T follicular helper cell (primary cell): ENCODE measurements around the gene FAF1.
"Not testable (repeated sequence)": the region's sequence is repeated elsewhere in the genome, so short reads cannot be mapped to it uniquely, and the experiment has no call there.

Experiments
- DNase-seq: peaks from one replicate; pipeline ENCODE4 v3.0.0-alpha.2; 2020; ENCODE audit warnings: low read depth

Gene FAF1

DNA sequence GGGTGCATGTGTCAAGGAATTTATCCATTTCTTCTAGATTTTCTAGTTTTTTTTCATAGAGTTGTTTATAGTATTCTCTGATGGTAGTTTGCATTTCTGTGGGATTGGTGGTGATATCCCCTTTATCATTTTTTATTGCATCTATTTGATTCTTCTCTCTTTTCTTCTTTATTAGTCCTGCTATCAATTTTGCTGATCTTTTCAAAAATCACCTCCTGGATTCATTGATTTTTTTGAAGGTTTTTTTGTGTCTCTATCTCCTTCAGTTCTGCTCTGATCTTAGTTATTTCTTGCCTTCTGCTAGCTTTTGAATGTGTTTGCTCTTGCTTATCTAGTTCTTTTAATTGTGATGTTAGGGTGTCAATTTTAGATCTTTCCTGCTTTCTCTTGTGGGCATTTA is 52.5 kb downstream of the FAF1 start:
- not testable (repeated sequence) for DNase-seq

- not testable (repeated sequence) for DNase-seq
These were observed 54.0 kb downstream of the FAF1 start for GRCh38 chr1:50906050-50906449.

GRCh38 chr1:50902419-50902818 is 57.6 kb downstream of the FAF1 start:
- DNase-seq = no peak

GRCh38 chr1:50901872-50902271 is 58.2 kb downstream of the FAF1 start:
- no peak for DNase-seq

GRCh38 chr1:50898773-50899172 is 61.3 kb downstream of the FAF1 start:
- DNase-seq = no peak

DNA sequence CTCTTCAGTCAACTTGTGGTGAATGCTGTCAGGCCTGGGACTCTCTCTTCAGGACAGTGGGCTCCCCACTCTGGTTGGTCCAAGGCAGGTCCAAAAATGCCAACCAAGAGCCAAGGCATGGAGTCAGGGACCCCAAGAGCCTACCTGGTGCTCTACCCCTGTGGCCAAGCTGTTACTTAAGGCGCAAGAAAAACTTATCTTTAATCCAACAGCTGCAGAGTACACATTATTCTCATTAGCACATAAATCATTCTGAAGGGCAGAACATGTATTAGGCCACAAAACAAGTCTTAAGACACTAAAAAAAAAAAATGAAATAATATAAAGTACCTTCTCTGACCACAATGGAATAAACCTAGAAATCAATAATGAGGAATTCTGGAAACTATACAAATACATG is 65.7 kb downstream of the FAF1 start:
- DNase-seq = no peak

- DNase-seq = no peak
These were observed 66.6 kb downstream of the FAF1 start for GRCh38 chr1:50893466-50893865.

GRCh38 chr1:50887555-50887954 is 72.5 kb downstream of the FAF1 start:
- DNase-seq = not testable (repeated sequence)

DNA sequence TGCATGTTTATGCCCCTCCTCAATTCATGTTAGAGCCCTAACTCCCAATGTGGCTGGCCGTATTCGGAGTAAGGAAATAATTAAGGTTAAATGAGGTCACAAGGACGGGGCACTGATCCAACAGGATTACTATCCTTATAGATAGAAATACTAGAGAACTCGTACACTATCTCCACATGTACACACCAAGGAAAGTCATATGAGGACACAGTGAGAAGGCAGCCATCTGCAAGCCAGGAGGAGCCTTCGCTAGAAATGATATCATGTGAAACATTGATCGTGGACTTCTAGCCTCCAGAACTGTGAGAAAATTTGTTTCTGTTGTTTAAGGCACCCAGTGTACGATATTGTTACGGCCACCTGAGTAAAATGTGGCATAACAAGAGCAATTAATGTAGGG is 79.7 kb downstream of the FAF1 start:
- no peak for DNase-seq

DNA sequence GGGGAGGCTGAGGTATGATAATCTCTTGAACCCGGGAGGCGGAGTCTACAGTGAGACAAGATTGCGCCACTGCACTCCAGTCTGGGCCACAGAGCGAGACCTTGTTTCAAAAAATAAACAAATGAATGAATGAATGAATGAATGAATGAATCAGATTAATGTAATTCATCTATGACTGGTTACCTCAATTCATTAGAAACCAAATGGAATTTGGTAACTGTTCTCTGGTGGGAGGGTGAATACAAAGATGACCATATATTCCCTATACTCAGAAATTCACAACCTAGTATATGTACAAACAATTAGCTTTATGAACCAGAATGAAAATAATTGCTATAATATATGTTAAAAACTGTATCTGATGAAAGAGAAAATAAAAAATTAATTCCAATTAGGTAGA is 80.9 kb downstream of the FAF1 start:
- DNase-seq = no peak

- DNase-seq = no peak
These were observed 81.6 kb downstream of the FAF1 start for GRCh38 chr1:50878434-50878833.

DNA sequence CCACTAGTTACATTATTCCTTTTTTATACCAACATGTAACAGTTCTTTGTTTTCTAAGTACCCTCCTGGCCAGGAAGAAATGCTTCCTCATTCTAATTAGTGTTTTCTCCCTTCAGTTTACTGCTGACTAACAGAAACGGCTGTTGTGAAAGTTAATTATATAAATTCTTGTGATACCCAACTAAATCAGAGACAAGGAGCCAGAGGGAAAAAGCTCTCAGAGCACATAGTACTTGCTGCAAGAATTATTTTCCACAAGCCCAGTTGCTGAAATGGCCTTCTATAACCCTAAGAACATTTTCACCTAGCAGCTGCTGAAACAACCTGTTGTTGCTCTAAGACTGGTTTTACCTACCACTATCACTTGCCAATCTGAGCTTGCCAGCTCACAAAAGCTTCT is 82.4 kb downstream of the FAF1 start:
- no peak for DNase-seq

DNA sequence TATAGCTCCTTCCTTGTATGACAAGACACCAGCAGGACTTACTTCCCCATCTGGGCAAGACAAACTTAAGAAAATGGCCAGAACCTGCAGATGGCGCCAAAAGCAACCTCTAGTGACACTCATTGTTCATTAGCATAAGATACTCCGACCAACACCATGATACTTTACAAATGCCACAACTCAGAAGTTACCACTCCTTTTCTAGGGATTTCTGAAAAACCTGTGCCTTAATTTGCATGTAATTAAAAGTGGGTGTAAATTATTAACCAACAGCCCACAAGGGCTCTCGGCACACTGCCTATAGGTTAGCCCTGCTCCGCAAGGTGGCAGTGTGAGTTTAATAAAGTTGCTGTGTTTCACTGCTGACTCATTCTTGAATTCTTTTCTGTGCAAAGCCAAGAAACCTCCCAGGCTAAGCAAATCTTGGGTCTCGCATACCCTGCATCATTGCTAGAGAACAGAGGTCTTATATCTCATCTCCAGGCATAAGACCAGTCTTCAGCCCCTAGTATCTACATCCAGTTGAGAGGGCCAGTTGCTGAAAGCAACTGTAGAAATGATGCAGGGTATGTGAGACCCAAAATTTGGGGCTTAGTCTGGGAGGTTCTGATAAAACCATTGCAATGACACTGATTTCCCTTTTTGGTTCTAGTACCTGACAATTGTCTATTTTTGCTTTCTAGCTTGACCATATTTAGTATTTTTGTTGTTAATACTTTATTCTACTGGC is 86.4 kb downstream of the FAF1 start:
- DNase-seq = peak; percentile 53

DNA sequence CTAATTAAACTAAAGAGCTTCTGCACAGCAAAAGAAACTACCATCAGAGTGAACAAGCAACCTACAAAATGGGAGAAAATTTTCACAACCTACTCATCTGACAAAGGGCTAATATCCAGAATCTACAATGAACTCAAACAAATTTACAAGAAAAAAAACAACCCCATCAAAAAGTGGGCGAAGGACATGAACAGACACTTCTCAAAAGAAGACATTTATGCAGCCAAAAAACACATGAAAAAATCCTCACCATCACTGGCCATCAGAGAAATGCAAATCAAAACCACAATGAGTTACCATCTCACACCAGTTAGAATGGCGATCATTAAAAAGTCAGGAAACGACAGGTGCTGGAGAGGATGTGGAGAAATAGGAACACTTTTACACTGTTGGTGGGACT is 95.2 kb downstream of the FAF1 start:
- not testable (repeated sequence) for DNase-seq

DNA sequence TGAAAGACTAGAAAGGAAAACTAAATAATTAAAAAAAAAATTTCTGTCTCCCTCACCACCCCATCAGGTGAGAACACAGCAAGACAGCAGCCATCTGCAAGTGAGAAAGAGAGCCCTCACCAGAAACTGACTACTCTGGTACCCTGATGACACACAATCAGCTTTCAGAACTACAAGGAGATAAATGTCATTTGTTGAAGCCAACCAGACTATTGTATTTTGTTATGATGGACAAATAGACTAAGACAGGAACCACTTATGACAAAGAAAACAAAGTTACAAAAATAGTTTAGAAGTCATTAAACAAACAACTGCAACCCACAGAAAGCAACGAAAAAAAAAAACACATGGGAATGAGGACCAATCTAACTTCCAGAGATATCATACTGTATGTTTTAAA is 98.3 kb downstream of the FAF1 start:
- DNase-seq = no peak

DNA sequence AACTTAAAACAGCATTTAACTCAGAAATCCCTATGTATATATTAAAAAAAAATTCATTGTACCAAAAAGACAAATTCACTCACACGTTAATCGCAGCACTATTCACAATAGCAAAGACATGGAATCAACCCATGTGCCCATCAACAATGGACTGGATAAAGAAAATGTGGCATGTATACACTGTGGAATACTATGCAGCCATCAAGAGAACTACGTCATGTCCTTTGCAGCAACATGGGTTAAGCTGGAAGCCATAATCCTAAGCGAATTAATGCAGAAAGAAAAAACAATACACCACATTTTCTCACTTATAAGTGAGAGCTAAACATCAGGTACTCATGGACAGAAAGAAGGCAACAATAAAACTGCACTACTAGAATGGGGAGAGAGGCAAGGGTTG is 99.4 kb downstream of the FAF1 start:
- no peak for DNase-seq

DNA sequence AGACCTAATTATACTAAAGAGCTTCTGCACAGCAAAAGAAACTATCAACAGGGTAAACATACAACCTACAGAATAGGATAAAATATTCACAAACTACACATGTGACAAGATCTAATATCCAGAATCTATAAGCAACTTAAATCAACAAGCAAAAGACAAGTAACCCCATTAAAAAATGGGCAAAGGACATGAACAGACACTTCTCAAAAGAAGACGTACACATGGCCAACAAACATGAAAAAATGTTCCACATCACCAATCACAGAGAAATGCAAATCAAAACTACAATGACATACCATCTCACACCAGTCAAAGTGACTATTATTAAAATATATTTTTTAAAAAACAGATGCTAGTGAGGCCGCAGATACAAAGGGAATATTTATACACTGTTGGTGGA is 99.8 kb downstream of the FAF1 start:
- DNase-seq = no peak

DNA sequence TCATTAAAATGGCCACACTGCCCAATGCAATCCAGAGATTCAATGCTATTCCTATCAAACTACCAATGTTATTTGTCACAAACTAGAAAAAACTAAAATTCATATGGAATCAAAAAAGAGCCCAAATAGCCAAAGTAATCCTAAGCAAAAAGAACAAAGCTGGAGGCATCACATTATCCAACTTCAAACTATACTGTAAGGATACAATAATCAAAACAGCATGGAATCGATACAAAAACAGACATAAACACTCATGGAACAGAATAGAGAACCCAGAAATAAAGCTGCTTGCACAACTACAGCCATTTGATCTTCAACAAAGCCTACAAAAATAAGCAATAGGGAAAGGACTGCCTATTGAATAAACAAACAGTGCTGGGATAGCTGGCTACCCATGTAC is 100.4 kb downstream of the FAF1 start:
- DNase-seq = no peak

DNA sequence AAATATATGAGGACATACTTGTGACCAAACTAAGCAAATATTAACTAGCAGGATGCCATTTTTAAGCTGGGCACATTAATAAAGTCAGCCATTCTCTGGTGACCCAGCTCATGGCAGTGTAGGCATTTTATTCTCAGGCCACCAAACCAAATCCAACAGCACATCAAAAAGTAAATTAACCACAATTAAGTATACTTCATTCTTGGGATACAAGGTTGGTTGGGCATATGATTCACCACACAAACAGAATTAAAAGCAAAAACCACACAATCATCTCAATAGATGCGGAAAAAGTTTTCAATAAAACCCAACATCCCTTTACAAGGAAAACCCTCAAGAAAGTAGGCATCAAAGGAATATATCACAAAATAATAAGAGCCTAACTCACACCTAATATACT is 101.3 kb downstream of the FAF1 start:
- no peak for DNase-seq

- no peak for DNase-seq
These were observed 102.4 kb downstream of the FAF1 start for GRCh38 chr1:50857702-50858101.

DNA sequence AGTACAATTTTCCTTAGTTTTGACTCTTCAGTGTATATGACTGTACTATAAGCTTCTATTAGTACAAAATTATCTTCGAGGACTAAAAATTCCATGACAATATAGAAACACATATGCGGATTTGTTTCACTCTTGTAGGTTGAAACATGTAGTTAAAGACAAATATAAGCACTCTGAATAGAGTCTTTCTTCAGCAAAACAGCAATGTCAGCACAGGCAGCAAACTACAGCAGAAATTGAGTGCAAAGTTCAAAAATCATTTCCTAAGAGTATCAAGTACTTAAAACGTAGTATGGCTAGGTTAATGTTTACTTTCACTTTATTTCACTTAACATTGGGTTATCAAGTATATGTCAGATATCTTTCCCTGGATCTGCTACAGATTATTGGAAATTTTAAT is 106.7 kb downstream of the FAF1 start:
- DNase-seq = no peak

DNA sequence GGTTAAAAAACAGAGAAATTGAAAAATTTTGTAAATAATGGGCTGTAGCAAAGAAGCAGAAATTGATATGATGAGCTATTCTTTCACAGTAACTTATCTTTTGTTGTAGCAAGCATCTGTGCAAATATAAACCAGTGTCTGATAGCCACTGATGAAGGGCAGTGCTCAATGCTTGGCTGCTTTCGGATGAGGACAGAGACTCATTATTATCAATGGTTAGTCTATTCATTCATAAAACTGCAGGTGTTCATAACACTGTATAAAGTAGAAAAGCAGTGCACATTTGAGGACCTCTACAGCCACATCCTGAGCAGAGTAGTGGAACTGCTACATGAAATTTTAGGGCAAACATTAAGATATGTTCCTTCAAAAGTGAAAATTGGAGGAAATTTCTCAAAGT is 107.2 kb downstream of the FAF1 start:
- DNase-seq = no peak

- DNase-seq = no peak
These were observed 108.6 kb downstream of the FAF1 start for GRCh38 chr1:50851466-50851865.

DNA sequence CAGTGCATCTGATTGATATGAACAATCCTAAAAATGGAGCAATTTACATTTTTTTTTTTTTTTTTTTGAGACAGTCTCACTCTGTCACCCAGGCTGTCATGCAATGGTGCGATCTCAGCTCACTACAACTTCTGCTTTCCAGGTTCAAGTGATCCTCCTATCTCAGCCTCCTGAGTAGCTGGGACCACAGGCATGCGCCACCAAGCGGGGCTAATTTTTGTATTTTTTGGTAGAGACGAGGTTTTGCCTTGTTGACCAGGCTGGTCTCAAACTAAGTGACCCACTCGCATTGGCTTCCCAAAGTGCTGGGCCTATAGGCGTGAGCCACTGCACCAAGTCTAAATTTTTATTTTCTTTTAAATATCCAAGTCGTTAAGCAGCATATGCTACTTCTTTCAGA is 109.0 kb downstream of the FAF1 start:
- no peak for DNase-seq
